ENCODE data around the gene TMEM61.

DNA sequence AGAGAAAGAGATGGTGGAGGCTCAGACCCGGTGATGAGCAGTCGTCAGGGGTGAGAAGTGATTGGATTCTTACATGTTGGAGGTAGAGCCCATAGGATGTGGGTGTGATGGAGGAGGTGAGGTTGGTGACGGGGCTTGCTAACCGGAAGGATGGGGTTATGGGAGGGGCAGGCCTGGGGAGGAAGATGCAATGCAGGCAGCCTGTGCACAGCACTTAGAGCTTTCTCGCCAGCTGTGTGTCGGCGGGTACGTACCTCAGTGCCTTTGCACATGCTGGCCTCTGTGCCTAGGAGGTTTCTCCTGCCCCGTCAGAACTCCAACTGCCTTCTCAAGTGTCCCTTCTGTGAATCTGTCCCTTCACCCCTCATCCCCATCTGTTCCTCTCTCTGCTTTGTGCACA is 15.4 kb downstream of the TMEM61 start:
- TF ChIP-seq, protein P1, sequence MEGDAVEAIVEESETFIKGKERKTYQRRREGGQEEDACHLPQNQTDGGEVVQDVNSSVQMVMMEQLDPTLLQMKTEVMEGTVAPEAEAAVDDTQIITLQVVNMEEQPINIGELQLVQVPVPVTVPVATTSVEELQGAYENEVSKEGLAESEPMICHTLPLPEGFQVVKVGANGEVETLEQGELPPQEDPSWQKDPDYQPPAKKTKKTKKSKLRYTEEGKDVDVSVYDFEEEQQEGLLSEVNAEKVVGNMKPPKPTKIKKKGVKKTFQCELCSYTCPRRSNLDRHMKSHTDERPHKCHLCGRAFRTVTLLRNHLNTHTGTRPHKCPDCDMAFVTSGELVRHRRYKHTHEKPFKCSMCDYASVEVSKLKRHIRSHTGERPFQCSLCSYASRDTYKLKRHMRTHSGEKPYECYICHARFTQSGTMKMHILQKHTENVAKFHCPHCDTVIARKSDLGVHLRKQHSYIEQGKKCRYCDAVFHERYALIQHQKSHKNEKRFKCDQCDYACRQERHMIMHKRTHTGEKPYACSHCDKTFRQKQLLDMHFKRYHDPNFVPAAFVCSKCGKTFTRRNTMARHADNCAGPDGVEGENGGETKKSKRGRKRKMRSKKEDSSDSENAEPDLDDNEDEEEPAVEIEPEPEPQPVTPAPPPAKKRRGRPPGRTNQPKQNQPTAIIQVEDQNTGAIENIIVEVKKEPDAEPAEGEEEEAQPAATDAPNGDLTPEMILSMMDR (IDR thresholded peaks at IDR 0.05; ENCODE audit: low read depth, low read length), result no peak
- TF ChIP-seq EZH2phosphoT487 (IDR thresholded peaks at IDR 0.05; ENCODE audit: low read depth), result no peak

Data from OCI-LY3 (cell line).